ENCODE measurements around the gene NDUFAF7.

DNA sequence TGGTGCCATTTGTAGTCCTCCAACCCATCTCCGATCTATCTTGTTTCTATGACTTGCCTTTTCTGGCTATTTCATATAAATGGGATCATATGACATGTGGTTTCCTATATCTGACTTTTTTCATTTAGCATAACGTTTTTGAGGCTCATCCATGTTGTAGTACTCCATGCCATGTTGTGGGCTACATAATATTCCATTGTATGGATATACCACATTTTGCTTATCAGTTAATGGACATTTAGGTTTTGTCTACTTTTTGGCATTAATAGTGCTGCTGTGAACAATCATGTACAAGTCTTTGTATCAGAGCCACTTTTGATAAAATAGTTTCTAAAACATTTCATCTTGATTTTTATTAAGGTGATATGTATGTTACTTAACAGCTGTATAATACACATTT lies 27.8 kb upstream of the NDUFAF7 start:
- TF ChIP-seq, protein P1, sequence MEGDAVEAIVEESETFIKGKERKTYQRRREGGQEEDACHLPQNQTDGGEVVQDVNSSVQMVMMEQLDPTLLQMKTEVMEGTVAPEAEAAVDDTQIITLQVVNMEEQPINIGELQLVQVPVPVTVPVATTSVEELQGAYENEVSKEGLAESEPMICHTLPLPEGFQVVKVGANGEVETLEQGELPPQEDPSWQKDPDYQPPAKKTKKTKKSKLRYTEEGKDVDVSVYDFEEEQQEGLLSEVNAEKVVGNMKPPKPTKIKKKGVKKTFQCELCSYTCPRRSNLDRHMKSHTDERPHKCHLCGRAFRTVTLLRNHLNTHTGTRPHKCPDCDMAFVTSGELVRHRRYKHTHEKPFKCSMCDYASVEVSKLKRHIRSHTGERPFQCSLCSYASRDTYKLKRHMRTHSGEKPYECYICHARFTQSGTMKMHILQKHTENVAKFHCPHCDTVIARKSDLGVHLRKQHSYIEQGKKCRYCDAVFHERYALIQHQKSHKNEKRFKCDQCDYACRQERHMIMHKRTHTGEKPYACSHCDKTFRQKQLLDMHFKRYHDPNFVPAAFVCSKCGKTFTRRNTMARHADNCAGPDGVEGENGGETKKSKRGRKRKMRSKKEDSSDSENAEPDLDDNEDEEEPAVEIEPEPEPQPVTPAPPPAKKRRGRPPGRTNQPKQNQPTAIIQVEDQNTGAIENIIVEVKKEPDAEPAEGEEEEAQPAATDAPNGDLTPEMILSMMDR (conservative IDR thresholded peaks at IDR 0.05; ENCODE audit: low read depth, low read length) = no peak
- no peak for TF ChIP-seq EZH2 (IDR thresholded peaks at IDR 0.05; ENCODE audit: borderline replicate concordance, low read depth, low read length, poor library complexity, severe bottlenecking)

Measured in A673 (cell line).